BLaER1 (cell line): Measurements from ENCODE around the gene CDH2.

Source experiments
- H3K27ac ChIP-seq: shearing (Covaris generic); formaldehyde crosslinking; 2 replicates; pipeline ENCODE4 v1.8.1; 2022
- H3K27me3 ChIP-seq: shearing (Covaris generic); formaldehyde crosslinking; 2 replicates; pipeline ENCODE4 v1.8.1; 2022
- H3K36me3 ChIP-seq: shearing (Covaris generic); formaldehyde crosslinking; 2 replicates; pipeline ENCODE4 v1.8.1; 2022
- H3K4me1 ChIP-seq: shearing (Covaris generic); formaldehyde crosslinking; 2 replicates; pipeline ENCODE4 v1.8.1; 2022
- H3K4me2 ChIP-seq: shearing (Covaris generic); formaldehyde crosslinking; 2 replicates; pipeline ENCODE4 v1.8.1; 2022
- H3K4me3 ChIP-seq: shearing (Covaris generic); formaldehyde crosslinking; 2 replicates; pipeline ENCODE4 v1.8.1; 2022
- H3K9ac ChIP-seq: shearing (Covaris generic); formaldehyde crosslinking; 2 replicates; pipeline ENCODE4 v1.8.1; 2022
- H3K9me3 ChIP-seq: shearing (Covaris generic); formaldehyde crosslinking; 2 replicates; pipeline ENCODE4 v1.8.1; 2022
- H4K20me1 ChIP-seq: shearing (Covaris generic); formaldehyde crosslinking; 2 replicates; pipeline ENCODE4 v1.8.1; 2022
- Cebpa-rat ChIP-seq: shearing (Covaris generic); IDR thresholded peaks from 2 replicates; pipeline ENCODE4 v1.8.1; 2022

Gene CDH2

DNA sequence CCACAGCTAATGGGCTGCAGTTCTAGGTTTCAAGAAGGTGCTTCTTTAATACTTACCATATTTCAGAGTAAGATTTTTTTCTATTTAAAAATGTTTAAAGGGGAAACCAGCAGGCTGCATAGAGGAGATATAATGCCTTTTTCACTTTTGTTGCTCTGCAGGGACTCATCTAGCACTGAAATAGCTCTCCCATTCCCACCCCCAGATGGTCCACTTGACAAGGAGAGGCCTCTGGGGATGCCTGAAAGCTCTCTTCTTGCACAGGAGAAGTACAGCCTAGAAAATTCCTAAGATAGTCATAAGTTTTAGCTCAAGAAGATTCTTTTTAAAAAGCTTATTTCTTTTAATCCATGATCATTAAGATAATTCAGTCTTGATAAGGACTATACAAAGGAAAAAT, 126.4 kb downstream of the CDH2 start:
- Histone ChIP-seq H4K20me1 (no peaks in the 10 kb centered on the region), H3K4me2 (no peak overlapping the region), H3K4me3 (no peak overlapping the region), H3K9me3 (no peaks in the 10 kb centered on the region), H3K27me3 (no peaks in the 10 kb centered on the region), H3K4me1 (no peaks in the 10 kb centered on the region), H3K9ac (no peak overlapping the region), H3K27ac (no peak overlapping the region), H3K36me3 (no peaks in the 10 kb centered on the region)
- TF ChIP-seq Cebpa-rat: no peak

DNA sequence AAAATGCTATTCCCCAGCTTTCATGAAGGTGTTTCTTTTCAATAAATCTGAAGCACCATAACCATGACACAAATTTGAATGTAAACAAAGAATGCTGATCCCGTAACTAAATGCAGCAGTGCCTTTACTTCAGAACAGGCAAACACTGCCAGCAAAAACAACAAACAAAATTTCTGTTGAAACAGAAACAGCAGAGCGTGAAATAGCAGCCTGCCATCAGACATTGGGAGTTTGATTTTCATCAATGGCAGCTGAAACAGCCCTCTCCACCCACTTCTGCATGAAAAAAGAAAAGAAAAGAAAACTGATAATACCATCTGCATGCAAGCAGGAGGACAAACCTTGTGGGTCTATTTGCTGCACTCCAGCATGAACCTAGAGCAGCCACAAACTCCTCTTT, 128.3 kb downstream of the CDH2 start:
- no peak overlapping the region for H3K27ac ChIP-seq
- H3K4me3 ChIP-seq: no peak overlapping the region
- H4K20me1 ChIP-seq: no peaks in the 10 kb centered on the region
- H3K4me1 ChIP-seq: no peaks in the 10 kb centered on the region
- TF ChIP-seq Cebpa-rat: no peak
- no peaks in the 10 kb centered on the region for H3K9me3 ChIP-seq
- no peak overlapping the region for H3K9ac ChIP-seq
- H3K36me3 ChIP-seq: no peaks in the 10 kb centered on the region
- no peak overlapping the region for H3K4me2 ChIP-seq
- no peaks in the 10 kb centered on the region for H3K27me3 ChIP-seq

DNA sequence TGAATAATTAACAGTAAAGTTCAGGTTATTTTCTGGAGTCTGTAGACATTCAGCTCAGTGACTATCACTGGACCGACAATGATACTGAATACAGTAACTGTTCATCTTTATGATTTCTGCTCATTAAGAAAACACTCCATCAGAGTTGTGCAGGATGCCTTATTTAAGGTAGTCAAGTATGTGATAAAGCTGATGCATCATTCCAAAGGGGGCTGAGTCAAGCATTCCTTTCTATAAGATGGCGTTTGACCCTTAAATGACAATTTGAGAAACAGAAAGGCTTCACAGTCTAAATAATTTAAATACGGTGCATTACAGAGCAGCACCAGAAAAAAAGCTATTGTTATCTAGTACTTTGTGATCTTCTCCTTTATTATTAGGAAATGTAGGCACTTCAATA, 131.1 kb downstream of the CDH2 start:
- Histone ChIP-seq H3K4me1 (no peaks in the 10 kb centered on the region), H3K4me3 (no peak overlapping the region), H3K9ac (no peak overlapping the region), H3K27me3 (no peaks in the 10 kb centered on the region), H3K4me2 (no peak overlapping the region), H4K20me1 (no peaks in the 10 kb centered on the region), H3K36me3 (no peaks in the 10 kb centered on the region), H3K27ac (no peak overlapping the region), H3K9me3 (no peaks in the 10 kb centered on the region)
- TF ChIP-seq Cebpa-rat: no peak

DNA sequence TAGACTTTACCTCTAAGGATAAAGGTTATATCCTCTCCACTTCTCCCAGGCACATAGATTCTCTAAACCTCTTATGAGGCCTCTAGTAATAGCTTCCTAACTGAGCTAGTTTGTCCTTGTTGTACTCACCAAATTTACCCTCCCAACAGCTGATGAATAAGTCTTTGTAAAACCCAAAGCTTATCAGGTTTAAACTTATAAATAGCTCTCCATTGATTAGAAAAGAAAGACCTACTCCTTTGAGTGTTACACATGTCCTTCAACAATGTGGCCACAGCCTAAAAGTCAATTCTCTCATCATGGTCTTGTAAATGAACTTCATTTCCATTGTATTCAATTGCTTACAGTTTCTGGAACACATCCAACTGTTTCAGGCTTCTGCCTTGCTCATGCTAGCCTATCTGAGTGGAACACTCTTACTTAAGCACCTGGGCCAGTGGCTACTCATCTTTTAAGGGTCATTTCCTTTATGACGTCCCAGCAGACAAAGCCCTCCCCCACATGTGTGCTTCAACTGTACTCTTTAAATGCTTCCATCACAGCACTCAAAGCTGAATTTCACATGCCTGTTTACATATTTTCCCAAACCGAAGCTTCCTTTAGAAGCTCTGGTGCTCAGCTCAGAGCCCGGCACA, 131.6 kb downstream of the CDH2 start:
- no peak for TF ChIP-seq Cebpa-rat
- no peaks in the 10 kb centered on the region for H3K4me1 ChIP-seq
- no peaks in the 10 kb centered on the region for H3K27me3 ChIP-seq
- H3K4me2 ChIP-seq: no peak overlapping the region
- H3K36me3 ChIP-seq: no peaks in the 10 kb centered on the region
- H4K20me1 ChIP-seq: no peaks in the 10 kb centered on the region
- H3K9ac ChIP-seq: no peak overlapping the region
- H3K4me3 ChIP-seq: no peak overlapping the region
- no peak overlapping the region for H3K27ac ChIP-seq
- no peaks in the 10 kb centered on the region for H3K9me3 ChIP-seq

DNA sequence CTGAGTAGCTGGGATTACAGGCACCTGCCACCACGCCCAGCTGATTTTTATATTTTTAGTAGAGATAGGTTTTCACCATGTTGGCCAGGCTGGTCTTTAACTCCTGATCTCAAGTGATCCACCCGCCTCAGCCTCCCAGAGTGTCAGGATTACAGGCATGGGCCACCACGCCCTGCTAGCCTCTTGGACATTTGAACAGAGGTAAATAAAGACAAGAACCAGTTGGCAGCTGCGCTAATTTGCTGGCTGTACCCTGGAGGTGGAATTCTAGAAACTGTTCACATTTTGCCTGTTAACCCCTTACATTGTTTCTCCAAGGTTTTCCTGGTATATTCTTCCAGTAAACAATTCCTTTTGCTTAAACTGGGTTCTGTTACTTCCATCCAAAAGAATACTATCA, 132.9 kb downstream of the CDH2 start:
- Histone ChIP-seq H3K27ac (no peak overlapping the region), H4K20me1 (no peaks in the 10 kb centered on the region), H3K36me3 (no peaks in the 10 kb centered on the region), H3K4me1 (no peaks in the 10 kb centered on the region), H3K9me3 (no peaks in the 10 kb centered on the region), H3K4me2 (no peak overlapping the region), H3K9ac (no peak overlapping the region), H3K4me3 (no peak overlapping the region), H3K27me3 (no peaks in the 10 kb centered on the region)
- no peak for TF ChIP-seq Cebpa-rat

DNA sequence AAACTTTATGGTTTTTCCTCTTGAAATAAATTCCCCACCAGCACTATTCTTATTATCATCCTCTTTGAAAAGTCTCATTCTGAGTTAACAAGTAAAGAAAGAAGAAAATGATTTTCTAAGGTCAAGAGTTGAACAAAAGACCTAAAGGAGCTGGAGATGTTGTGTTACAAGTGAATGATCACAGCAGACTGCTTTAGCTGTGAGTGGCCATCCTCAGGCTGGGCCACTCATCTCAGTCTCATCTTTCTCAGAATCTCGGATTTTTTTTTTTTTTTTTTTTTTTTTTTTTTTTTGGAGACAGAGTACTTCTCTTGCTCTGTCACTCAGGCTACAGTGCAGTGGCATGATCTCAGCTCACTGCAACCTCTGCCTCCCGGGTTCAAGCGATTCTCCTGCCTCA, 133.3 kb downstream of the CDH2 start:
- Histone ChIP-seq H4K20me1 (no peaks in the 10 kb centered on the region), H3K27me3 (no peaks in the 10 kb centered on the region), H3K4me1 (no peaks in the 10 kb centered on the region), H3K9ac (no peak overlapping the region), H3K4me2 (no peak overlapping the region), H3K9me3 (no peaks in the 10 kb centered on the region), H3K27ac (no peak overlapping the region), H3K4me3 (no peak overlapping the region), H3K36me3 (no peaks in the 10 kb centered on the region)
- TF ChIP-seq Cebpa-rat: no peak

DNA sequence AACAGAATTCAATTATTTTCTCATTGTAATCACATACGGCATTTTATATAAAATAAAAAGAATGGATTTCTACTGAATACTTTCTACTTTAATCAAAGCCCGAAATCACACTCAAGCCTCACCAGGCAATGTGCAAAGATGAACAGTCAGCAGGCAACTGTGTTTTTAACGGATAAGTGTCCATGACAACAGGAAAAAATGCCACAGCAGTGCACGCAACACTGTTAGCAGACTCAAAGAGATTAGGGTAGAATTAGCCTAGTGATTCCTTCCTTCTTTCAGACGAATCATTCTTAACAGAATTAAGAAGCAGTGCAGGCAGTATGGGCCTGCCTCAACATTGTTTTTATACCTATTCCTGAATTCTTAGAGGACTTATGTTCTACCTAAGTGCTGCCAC, 135.6 kb downstream of the CDH2 start:
- Histone ChIP-seq H3K9ac (no peak overlapping the region), H3K36me3 (no peaks in the 10 kb centered on the region), H3K9me3 (no peaks in the 10 kb centered on the region), H3K27ac (no peak overlapping the region), H3K27me3 (no peaks in the 10 kb centered on the region), H4K20me1 (no peaks in the 10 kb centered on the region), H3K4me2 (no peak overlapping the region), H3K4me1 (no peaks in the 10 kb centered on the region), H3K4me3 (no peak overlapping the region)
- no peak for TF ChIP-seq Cebpa-rat

DNA sequence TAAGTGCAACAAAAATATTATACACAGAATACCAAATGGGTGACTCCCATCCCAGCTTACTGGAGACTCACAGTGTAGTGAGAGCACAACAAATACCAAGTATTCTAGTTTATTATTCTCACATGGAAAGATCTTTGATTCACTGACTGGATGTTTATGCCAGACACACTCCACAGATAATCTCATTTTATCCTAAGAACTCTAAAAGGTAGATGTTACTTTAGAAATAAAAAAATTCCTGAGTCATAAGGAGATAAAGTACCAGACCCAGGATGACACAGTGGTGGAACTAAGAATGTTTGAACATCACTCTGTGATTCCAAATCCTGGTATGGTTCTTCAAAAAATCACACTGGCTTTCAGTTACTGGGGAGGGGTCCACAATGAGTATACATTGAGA, 136.2 kb downstream of the CDH2 start:
- H3K9ac ChIP-seq: no peak overlapping the region
- TF ChIP-seq Cebpa-rat: no peak

DNA sequence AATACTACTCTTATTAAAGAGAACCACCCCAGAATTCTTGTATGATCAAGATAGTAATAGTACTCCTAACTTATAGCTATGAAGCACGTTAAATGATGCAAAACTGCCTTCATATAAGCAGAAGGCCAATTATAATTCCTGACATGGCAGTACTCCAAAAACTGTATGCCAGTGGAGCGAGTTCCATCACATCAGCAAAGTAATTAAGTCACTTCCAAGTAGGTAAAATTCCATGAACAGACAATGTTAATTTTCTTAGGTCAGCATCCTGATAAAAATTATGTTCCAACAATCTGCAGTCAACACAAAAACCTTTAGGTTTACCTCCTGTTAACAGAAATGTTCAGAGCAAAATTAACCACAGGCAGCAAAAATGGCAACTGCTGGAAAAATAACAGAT, 136.7 kb downstream of the CDH2 start:
- Histone ChIP-seq H3K36me3 (no peaks in the 10 kb centered on the region), H3K4me3 (no peak overlapping the region), H3K4me2 (no peak overlapping the region), H3K27me3 (no peaks in the 10 kb centered on the region), H4K20me1 (no peaks in the 10 kb centered on the region), H3K9me3 (no peaks in the 10 kb centered on the region), H3K4me1 (no peaks in the 10 kb centered on the region), H3K27ac (no peak overlapping the region), H3K9ac (no peak overlapping the region)
- TF ChIP-seq Cebpa-rat: no peak

More for the DNA sequence above, 136.2 kb downstream of the CDH2 start:
- H3K9me3 ChIP-seq: no peaks in the 10 kb centered on the region
- H3K36me3 ChIP-seq: no peaks in the 10 kb centered on the region
- no peaks in the 10 kb centered on the region for H3K27me3 ChIP-seq
- H4K20me1 ChIP-seq: no peaks in the 10 kb centered on the region
- H3K27ac ChIP-seq: no peak overlapping the region
- H3K4me1 ChIP-seq: no peaks in the 10 kb centered on the region
- no peak overlapping the region for H3K4me3 ChIP-seq
- H3K4me2 ChIP-seq: no peak overlapping the region

DNA sequence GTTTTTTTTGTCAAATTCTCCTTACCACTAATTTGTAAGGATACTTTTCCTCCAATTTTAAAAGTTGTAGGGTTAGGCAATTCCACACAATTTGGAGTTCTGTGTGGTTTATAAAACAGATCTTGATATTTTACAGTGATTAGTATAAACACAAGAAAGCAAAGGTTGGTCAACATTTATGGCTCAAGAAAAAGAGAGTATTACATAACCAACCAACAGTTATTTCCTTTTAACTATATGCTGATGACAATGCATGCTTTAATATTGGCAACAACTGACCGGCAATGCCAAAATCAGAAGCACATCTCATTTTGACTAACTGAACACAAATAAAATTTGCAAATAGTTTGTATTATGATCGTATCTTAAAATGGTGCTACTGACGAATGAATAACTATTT, 137.2 kb downstream of the CDH2 start:
- no peak overlapping the region for H3K27ac ChIP-seq
- no peak overlapping the region for H3K4me3 ChIP-seq
- no peaks in the 10 kb centered on the region for H4K20me1 ChIP-seq

DNA sequence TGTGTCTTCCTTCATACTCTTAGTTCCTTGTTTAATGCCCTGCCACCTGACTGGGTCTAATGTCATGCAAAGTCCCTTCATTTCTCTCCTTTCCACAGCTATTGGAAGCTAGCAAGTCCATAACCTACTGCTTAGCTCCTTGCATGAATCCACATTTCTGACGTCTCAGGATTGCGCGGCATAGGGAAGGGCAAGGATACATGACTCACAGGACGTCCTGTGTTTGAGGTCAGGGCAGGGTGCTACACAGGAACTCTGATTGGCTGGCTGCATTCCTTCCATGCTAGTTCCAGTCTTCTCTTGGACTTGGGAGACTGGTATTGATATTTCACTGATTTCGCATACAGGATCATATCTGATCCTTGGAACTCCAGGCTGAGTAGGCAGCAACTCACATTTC, 137.9 kb downstream of the CDH2 start:
- H3K4me1 ChIP-seq: no peaks in the 10 kb centered on the region
- no peak overlapping the region for H3K4me2 ChIP-seq
- no peaks in the 10 kb centered on the region for H3K9me3 ChIP-seq
- no peaks in the 10 kb centered on the region for H3K36me3 ChIP-seq
- H4K20me1 ChIP-seq: no peaks in the 10 kb centered on the region
- H3K4me3 ChIP-seq: no peak overlapping the region
- no peak overlapping the region for H3K9ac ChIP-seq
- no peak for TF ChIP-seq Cebpa-rat
- H3K27ac ChIP-seq: no peak overlapping the region
- H3K27me3 ChIP-seq: no peaks in the 10 kb centered on the region

More for the DNA sequence above, 137.2 kb downstream of the CDH2 start:
- H3K36me3 ChIP-seq: no peaks in the 10 kb centered on the region
- no peaks in the 10 kb centered on the region for H3K27me3 ChIP-seq
- H3K4me2 ChIP-seq: no peak overlapping the region
- no peaks in the 10 kb centered on the region for H3K4me1 ChIP-seq
- no peak for TF ChIP-seq Cebpa-rat
- H3K9ac ChIP-seq: no peak overlapping the region
- no peaks in the 10 kb centered on the region for H3K9me3 ChIP-seq
